HG02763 (cell line): ENCODE results near the gene EIF3A.
"Not testable (repeated sequence)": the region's sequence is repeated elsewhere in the genome, so short reads cannot be mapped to it uniquely, and the experiment has no call there.

Experiments used
- ATAC-seq: cut with Tn5 transposase; IDR thresholded peaks from one replicate; pipeline ENCODE4 v1.9.1; 2021; ENCODE audit warnings: mild to moderate bottlenecking, moderate library complexity; ENCODE audit not compliant: unreplicated experiment

EIF3A gene, protein sequence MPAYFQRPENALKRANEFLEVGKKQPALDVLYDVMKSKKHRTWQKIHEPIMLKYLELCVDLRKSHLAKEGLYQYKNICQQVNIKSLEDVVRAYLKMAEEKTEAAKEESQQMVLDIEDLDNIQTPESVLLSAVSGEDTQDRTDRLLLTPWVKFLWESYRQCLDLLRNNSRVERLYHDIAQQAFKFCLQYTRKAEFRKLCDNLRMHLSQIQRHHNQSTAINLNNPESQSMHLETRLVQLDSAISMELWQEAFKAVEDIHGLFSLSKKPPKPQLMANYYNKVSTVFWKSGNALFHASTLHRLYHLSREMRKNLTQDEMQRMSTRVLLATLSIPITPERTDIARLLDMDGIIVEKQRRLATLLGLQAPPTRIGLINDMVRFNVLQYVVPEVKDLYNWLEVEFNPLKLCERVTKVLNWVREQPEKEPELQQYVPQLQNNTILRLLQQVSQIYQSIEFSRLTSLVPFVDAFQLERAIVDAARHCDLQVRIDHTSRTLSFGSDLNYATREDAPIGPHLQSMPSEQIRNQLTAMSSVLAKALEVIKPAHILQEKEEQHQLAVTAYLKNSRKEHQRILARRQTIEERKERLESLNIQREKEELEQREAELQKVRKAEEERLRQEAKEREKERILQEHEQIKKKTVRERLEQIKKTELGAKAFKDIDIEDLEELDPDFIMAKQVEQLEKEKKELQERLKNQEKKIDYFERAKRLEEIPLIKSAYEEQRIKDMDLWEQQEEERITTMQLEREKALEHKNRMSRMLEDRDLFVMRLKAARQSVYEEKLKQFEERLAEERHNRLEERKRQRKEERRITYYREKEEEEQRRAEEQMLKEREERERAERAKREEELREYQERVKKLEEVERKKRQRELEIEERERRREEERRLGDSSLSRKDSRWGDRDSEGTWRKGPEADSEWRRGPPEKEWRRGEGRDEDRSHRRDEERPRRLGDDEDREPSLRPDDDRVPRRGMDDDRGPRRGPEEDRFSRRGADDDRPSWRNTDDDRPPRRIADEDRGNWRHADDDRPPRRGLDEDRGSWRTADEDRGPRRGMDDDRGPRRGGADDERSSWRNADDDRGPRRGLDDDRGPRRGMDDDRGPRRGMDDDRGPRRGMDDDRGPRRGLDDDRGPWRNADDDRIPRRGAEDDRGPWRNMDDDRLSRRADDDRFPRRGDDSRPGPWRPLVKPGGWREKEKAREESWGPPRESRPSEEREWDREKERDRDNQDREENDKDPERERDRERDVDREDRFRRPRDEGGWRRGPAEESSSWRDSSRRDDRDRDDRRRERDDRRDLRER (N-terminal part only)

DNA sequence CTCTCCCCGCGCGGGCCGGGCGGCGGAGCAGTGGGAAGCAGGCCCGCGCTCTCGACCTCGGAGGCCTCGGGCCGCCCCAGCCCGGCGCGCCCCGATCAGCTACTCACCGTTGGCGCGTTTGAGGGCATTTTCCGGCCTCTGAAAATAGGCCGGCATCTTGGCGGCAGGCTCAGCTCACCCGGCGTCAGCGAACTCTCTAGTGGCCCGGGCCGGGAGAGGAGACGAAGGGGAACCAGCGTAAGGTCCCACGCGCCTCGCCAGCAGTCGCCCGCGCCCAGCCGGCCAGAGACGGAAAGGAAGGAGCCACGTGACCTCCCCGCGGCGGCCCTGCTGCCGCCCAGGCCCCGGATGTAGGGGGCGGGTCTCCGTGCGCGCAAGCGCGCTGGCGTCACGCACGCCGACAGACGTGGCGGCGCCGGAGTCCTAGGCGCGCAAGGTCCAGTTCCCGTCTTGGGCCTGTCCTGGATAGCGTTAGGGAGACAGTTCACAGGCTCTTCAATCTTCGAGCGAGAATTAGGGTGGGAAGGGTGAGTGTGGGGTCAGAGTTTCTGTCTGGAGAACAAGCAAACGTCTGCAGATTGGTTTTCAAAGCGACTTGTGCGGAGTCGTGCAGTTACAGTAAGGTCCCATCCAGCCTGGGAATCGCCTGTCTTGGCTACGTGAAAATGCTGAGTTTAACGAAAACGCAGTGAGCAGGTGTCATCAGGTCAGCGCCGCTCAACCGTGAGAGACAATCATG lies at the start of gene EIF3A:
EIF3A (minus strand) TSS at position 297 of the 739 bp plus-strand sequence; CDS start at position 156, 141 bp downstream.
- peak; percentile 81 for ATAC-seq

DNA sequence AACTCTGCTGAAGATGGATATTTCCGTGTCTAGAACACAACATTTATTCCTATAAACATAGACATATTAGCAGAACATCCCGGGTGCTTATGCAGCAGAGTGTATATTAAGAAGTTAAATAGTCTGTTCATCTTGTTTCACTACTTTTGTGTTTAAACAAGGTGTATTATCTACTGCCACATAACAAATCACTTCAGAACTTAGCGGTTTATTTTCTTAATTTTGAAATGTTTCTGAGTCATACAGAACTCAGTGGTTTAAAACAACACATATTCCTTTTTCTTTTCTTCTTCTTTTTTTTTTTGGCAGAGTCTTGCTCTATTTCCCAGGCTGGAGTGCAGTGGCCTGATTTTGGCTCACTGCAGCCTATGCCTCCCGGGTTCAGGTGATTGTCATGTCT lies 49.1 kb upstream of the EIF3A start:
- ATAC-seq: no peak

DNA sequence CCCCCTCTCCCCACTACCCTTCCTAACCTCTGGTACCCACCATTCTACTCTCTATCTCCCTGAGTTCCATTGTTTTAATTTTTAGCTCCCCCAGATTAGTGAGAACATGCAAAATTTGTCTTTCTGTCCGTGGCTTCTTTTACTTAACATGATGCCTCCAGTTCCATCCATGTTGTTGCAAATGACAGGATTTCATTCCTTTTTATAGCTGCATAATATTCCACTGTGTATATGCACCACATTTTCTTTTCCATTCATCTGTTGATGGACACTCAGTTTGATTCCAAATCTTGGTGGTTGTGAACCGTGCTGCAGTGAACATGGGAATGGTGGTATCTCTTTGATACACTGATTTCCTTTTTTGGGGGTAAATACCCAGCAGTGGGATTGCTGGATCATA lies 45.3 kb upstream of the EIF3A start:
- ATAC-seq: no peak

DNA sequence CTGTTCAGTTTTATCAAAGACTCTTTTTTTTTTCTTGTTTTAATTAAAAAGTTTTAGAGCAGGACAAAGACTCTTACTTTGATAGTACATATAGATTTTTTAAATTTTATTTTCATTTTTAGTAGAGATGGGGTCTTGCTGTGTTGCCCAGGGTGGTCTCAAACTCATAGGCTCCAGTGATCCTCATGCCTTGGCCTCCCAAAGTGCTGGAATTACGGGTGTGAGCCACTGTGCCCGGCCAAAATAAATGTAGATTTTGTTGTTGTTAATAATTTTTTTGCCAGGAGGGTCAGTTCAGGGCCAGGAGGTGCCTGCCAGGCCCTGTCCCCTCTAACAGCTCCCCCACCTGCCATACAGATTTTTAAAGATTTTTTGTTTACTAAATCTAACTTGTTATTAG lies 40.3 kb upstream of the EIF3A start:
- no peak for ATAC-seq

DNA sequence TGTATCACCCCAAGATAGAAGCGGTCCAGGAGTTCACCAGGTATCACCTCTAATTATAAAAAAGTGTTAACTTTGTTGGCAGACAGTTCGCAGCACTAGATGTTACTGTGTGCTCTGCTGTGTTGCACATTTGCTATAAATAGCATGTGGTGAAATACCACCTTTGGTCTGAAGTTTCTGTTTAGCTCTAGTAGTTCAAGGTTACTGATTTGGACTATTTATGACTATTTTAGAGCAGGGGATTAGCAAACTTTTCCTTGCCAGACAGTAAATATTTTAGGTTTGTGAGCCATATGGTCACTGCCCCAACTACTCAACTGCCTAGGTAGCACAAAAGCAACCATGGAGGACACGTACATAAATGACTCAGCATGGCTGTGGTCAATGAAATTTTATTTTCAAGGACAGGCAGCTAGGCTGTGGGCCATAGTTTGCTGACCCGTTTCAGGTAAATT lies 39.8 kb upstream of the EIF3A start:
- ATAC-seq: peak; percentile 89

DNA sequence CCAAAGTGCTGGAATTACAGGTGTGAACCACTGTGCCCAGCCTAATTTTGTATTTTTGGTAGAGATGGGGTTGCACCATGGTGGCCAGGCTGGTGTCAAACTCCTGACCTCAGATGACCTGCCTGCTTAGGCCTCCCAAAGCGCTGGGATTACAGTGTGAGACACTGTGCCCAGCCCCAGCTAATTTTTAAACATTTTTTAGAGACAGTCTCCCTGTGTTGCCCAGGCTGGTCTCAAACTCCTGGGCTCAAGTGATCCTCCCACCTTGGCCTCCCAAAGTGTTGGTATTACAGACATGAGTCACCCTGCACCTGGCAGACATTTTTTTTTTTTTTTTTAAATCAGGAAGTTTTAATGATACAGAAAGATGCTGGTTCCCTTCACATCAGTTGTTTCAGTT lies 38.8 kb upstream of the EIF3A start:
- ATAC-seq: no peak

DNA sequence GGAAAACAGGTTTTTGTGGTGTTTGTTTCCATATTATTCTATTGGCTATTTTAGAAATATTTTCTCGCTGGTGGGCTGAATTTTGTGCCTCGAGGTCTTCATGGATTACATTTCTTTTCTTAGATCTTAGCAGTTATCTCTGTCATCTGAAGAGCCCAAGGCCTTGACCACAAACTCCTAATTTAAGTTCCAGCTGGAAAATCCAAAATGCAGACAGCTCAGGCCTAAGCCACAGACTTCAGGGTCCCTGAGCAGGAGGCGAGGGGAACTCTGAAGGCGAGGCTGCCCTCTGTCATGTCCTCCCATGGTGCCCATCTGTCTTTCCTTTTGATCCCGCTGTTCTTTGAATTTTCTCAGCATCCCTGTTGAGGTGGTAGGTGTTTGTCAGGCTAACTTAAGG lies 37.6 kb upstream of the EIF3A start:
- ATAC-seq: no peak

DNA sequence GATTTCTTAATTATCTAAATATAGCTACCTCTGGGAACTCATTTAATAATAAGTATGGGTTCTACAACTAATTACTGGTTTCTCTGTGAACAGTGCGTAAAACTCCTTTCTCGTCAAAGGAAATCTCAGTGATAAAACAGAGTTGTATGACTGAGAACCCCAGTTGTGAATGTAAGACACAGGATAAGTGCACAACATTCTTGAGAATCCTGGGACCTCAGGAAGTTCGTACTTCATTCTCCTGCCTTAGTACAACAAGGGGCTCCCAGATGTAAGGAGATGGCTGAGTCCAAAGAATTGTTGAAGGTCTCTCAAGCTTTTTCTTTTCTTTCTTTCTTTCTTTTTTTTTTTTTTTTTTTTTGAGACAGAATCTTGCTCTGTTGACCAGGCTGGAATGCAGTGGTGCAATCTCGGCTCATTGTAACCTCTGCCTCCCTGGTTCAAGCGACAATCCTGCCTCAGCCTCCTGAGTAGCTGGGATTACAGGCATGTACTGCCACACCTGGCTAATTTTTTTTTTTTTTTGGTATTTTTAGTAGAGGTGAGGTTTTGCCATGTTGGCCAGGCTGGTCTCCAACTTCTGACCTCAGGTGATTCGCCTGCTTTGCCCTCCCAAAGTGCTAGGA lies 35.8 kb upstream of the EIF3A start:
- ATAC-seq: no peak

DNA sequence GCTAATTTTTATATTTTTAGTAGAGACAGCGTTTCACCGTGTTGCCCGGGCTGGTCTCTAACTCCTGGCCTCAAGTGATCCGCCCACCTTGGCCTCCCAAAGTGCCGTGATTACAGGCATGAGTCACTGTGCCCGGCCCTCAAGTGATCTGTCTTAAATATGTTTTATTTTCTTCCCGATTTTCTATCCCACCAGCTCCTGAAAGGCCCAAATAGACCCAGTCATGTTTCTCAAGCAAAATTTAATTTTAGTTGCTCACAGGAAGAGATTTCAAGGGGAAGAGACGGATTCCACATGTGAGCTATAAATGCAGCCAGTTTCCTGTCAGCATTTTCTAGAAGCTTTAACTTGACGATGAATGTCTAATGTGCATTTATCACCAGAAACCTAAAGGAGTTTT lies 35.3 kb upstream of the EIF3A start:
- ATAC-seq: no peak

DNA sequence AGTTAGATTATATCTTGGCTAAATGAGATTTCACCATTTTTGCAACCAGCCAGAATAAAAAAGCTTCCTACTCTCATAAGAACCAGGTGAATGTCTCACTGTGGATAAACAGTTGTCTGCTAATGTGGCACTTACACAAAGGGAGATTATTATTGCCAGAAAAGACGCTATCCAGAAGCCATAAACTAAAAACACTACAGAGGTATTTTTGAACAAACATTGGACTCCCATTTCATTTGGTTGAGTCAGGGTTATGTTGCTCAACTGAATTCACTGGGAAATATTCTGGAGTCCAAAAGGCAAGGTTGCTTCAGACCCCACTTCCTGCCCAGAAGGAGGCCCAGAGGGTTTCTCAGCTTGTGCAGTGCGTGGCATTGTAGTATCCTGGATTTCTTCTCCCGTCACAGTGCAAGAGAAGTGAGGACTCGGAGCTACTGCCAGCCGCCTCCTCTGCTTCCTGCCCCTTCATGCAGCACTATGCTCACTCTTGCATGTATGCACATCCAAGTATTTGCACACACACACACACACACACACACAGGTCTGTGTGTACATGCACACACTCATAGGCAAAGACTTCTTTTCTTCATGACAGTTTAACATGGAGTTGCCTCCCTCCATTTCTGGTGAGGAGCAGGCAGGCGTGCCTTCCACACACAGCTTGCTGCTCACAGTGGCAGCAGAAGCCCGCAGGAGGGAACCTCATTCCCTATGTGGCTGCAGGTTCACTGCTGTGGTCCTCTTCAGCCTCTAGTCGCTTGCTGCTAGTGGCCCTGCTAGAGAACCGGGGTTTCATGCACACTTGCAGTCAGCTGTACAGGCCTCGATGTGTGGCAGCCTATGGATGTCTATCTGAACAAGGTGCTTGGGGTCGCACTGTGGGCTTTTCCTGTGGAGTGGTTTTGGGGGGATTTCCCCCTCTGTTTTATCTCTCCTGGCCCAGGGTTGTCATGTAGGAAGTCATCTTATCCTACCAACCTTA lies 33.4 kb upstream of the EIF3A start:
- ATAC-seq: no peak

DNA sequence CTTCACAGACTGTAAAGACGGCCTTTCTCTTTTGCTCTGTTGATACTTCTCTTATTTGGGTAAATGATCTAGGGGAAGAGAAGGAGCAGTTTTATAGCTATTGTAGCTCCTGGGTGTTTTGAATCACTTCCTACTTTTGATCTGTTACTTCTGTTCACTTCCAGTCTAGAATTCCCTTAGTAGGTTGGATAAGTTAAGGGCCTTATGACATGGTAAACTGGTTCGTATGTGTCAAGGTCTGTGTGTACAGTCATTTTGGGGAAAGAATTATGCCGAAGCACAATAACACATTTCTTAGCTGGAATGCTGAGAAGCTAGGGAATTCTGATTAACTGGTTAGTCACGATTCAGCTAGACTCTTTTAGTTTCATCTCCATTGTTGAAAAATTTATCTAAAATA lies 31.4 kb upstream of the EIF3A start:
- no peak for ATAC-seq

DNA sequence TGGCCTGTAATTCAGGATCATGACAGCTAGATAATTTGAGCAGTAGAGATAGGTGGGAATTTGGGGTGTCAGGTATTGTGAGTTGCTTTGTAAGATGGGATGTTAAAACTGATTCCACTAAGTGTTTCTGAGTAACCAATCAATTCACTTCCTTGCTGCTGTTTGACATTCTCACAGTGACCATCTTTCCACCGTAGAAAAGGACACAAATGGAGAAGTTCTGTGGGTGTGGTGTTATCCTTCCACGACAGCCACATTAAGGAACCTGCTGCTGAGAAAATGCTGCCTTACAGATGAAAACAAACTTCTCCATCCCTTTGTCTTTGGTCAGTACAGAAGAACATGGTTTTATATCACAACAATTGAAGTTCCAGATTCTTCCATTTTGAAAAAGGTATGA lies 27.2 kb upstream of the EIF3A start:
- ATAC-seq: not testable (repeated sequence)

DNA sequence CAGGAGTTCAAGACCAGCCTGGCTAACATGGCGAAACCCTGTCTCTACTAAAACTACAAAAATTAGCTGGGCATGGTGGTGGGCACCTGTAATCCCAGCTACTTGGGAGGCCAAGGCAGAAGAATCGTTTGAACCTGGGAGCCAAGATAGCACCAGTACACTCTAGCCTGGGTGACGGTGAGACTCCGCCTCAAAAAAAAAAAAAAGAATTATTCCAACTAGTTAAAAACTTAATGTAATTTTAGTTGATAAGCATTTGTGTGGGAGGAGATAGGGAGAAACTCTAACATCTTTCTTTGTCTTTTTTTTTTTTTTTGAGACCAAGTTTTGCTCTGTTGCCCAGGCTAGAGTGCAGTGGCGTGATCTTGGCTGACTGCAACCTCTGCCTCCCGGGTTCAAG lies 26.5 kb upstream of the EIF3A start:
- not testable (repeated sequence) for ATAC-seq

DNA sequence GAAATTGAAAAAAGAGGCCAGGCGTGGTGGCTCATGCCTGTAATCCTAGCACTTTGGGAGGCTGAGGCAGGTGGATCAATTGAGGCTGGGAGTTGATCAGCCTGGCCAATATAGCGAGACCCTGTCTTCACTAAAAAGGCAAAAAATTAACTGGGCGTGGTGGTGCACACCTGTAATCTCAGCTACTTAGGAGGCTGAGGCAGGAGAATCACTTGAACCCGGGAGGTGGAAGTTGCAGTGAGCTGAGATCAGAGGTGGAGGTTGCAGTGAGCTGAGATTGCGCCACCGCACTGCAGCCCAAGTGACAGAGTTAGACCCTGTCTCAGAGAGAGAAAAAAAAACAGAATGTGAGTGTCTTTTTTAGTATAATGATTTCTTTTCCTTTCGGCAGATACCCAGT lies 25.3 kb upstream of the EIF3A start:
- ATAC-seq: not testable (repeated sequence)

DNA sequence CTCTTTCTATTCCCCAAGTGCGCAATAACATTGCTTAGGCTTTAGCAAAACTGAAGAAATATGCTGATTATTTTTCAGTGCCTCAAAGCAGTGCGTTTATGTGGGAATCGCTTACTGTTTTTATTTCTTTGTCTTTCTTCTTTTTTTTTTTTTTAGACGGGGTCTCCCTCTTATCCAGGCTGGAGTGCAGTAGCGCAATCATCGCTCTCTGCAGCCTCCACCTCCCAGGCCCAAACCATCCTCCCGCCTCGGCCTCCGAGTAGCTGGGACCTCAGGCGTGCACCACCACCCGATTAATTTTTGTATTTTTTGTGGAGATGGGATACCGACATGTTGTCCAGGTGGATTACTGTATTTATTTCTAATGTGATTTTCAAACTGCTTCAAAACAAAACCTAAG lies 24.5 kb upstream of the EIF3A start:
- no peak for ATAC-seq

DNA sequence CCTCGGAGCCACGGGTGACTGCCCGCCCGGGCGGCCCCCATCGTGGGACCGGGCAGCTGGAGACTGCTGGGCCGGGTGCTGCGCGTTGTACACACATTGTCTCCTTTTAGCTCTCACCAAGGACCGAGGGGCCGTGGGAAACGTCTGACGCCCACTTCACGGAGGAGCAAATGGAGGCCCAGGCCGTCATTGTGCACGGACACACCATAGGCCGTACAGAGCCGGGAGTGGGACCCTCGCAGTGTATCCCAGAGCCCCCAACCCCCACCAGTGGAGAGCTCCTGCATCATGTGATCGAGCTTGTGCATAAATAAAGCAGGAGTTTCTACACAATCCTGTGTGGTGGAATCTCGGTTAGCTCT lies 24.0 kb upstream of the EIF3A start:
- ATAC-seq: no peak

DNA sequence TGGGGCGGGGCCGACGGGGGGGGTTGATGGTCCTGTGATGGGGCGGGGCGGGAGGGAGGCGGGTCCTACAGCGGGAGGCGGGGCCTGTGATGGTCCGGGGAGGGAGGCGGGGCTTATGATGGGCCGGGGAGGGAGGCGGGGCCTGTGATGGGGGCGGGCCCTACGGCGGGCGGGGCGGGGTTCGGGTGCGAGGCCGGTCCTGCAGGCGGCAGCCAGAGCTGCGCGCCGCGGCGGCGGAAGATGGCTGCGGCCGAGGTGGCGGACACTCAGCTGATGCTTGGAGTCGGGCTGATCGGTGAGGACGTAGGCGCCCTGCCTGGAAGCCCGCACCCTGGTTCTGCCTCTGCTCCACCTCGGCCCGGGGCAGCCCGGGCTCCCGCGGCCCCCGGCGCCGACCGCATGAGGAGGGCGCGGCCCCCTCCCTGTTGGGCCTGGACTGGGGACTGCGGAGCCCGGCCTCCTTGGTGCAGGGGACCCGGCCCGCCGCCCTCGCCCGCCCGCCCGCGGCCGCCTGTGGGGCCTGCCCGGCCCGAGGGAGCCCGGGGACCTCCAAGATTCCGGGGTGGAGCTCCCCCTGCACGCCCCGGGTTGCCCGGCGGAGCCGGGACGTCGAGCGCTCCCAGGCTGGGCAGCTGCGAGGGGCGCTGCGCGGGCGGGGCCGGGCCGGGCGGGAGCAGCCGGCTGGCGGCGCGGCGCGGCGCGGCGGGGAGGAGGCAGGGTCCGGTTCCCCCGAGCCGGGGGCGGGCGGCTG lies 23.5 kb upstream of the EIF3A start, which contains the start of gene DENND10:
DENND10 (plus strand) TSS at position 211 of the 751 bp plus-strand sequence; CDS start at position 241, 30 bp downstream.
- ATAC-seq: peak; percentile 83
